BLaER1 treated with 17β-estradiol and CSF1 and Interleukin-3, amounts not matched to agents 10 nM and 100 nM (cell line): Measurements from ENCODE around the gene NCBP2L.
A peak's percentile ranks its signal among the peaks of the same experiment; 100 is the strongest.

Source experiments
- H3K27ac ChIP-seq, 11 experiments: shearing (Covaris generic); formaldehyde crosslinking; 2 replicates each; pipeline ENCODE4 v1.8.1; 2022
- H3K27me3 ChIP-seq, 11 experiments: shearing (Covaris generic); formaldehyde crosslinking; 2 replicates each; pipeline ENCODE4 v1.8.1; 2022
- H3K36me3 ChIP-seq, 11 experiments: shearing (Covaris generic); formaldehyde crosslinking; 2 replicates each; pipeline ENCODE4 v1.8.1; 2022
- H3K4me1 ChIP-seq, 10 experiments: shearing (Covaris generic); formaldehyde crosslinking; 2 replicates each; pipeline ENCODE4 v1.8.1; 2022
- H3K4me2 ChIP-seq, 11 experiments: shearing (Covaris generic); formaldehyde crosslinking; 2 replicates each; pipeline ENCODE4 v1.8.1; 2022
- H3K4me3 ChIP-seq, 10 experiments: shearing (Covaris generic); formaldehyde crosslinking; 2 replicates each; pipeline ENCODE4 v1.8.1; 2022
- H3K9ac ChIP-seq, 11 experiments: shearing (Covaris generic); formaldehyde crosslinking; 2 replicates each; pipeline ENCODE4 v1.8.1; 2022
- H3K9me3 ChIP-seq, 11 experiments: shearing (Covaris generic); formaldehyde crosslinking; replicated peaks in 1 of 11; 2 replicates each; pipeline ENCODE4 v1.8.1; 2022
- H4K20me1 ChIP-seq, 11 experiments: shearing (Covaris generic); formaldehyde crosslinking; 2 replicates each; pipeline ENCODE4 v1.8.1; 2022
- Cebpa-rat ChIP-seq, 11 experiments: shearing (Covaris generic); IDR thresholded peaks; 2 replicates each; pipeline ENCODE4 v1.8.1; 2022

NCBP2L gene

GRCh38 chrX:107763647-107764046 lies 13.9 kb upstream of the NCBP2L start:
- no peak overlapping the region for H3K4me3 ChIP-seq
- H3K4me1 ChIP-seq: peaks cover 7 to 27% (median 16%) of the 10 kb centered on the region in 10 experiments; a peak in 19 of 20 replicates
- no peaks in the 10 kb centered on the region for H3K36me3 ChIP-seq
- H4K20me1 ChIP-seq: peaks cover 0 to 15% (median 0%) of the 10 kb centered on the region in 11 experiments; a peak in 7 of 22 replicates
- no peak overlapping the region for H3K27ac ChIP-seq
- H3K4me2 ChIP-seq: peak overlapping the region in 10 of 11 experiments; percentile 3 to 69 (median 58); a peak in 17 of 22 replicates
- peaks cover 93 to 99% (median 98%) of the 10 kb centered on the region in 11 experiments for H3K27me3 ChIP-seq
- H3K9ac ChIP-seq: no peak overlapping the region
- TF ChIP-seq Cebpa-rat (IDR thresholded peaks at IDR 0.05): no peak
- no peaks in the 10 kb centered on the region for H3K9me3 ChIP-seq

- TF ChIP-seq Cebpa-rat (IDR thresholded peaks at IDR 0.05): no peak
- Histone ChIP-seq H3K9ac (no peak overlapping the region), H3K36me3 (no peaks in the 10 kb centered on the region), H3K27ac (no peak overlapping the region), H3K4me1 (peaks cover 7 to 27% (median 16%) of the 10 kb centered on the region in 10 experiments; a peak in 19 of 20 replicates), H3K4me3 (no peak overlapping the region), H3K9me3 (no peaks in the 10 kb centered on the region), H3K27me3 (peaks cover 93 to 99% (median 98%) of the 10 kb centered on the region in 11 experiments), H3K4me2 (no peak overlapping the region), H4K20me1 (peaks cover 0 to 12% (median 0%) of the 10 kb centered on the region in 11 experiments; a peak in 7 of 22 replicates)
Observed at GRCh38 chrX:107764845-107765608, 12.5 kb upstream of the NCBP2L start.

- TF ChIP-seq Cebpa-rat (IDR thresholded peaks at IDR 0.05): no peak
- Histone ChIP-seq H3K27ac (no peak overlapping the region), H3K4me3 (no peak overlapping the region), H3K9me3 (no peaks in the 10 kb centered on the region), H3K27me3 (peaks cover 93 to 99% (median 98%) of the 10 kb centered on the region in 11 experiments), H3K4me1 (peaks cover 7 to 27% (median 16%) of the 10 kb centered on the region in 10 experiments; a peak in 19 of 20 replicates), H3K4me2 (peak overlapping the region in 3 of 11 experiments; percentile 13 to 30 (median 25); a peak in 4 of 22 replicates), H4K20me1 (peaks cover 0 to 12% (median 0%) of the 10 kb centered on the region in 11 experiments; a peak in 7 of 22 replicates), H3K9ac (no peak overlapping the region), H3K36me3 (no peaks in the 10 kb centered on the region)
Observed at GRCh38 chrX:107766470-107767150, 10.9 kb upstream of the NCBP2L start.

GRCh38 chrX:107768051-107768450 lies 9.5 kb upstream of the NCBP2L start:
- H3K4me2 ChIP-seq: no peak overlapping the region
- no peak for TF ChIP-seq Cebpa-rat (IDR thresholded peaks at IDR 0.05)
- H3K36me3 ChIP-seq: no peaks in the 10 kb centered on the region
- H3K27me3 ChIP-seq: peaks cover 94 to 99% (median 98%) of the 10 kb centered on the region in 11 experiments
- no peak overlapping the region for H3K27ac ChIP-seq
- peaks cover 0 to 12% (median 0%) of the 10 kb centered on the region in 11 experiments; a peak in 7 of 22 replicates for H4K20me1 ChIP-seq
- no peaks in the 10 kb centered on the region for H3K9me3 ChIP-seq
- H3K4me1 ChIP-seq: peaks cover 7 to 18% (median 12%) of the 10 kb centered on the region in 10 experiments; a peak in 19 of 20 replicates
- no peak overlapping the region for H3K9ac ChIP-seq
- H3K4me3 ChIP-seq: no peak overlapping the region

GRCh38 chrX:107769581-107770317 lies 7.8 kb upstream of the NCBP2L start:
- no peak for TF ChIP-seq Cebpa-rat (IDR thresholded peaks at IDR 0.05)
- Histone ChIP-seq H4K20me1 (peaks cover 0 to 13% (median 0%) of the 10 kb centered on the region in 11 experiments; a peak in 9 of 22 replicates), H3K4me1 (peaks cover 0 to 4% (median 0%) of the 10 kb centered on the region in 10 experiments; a peak in 1 of 20 replicates), H3K4me2 (no peak overlapping the region), H3K9me3 (no peaks in the 10 kb centered on the region), H3K36me3 (no peaks in the 10 kb centered on the region), H3K9ac (no peak overlapping the region), H3K4me3 (no peak overlapping the region), H3K27me3 (peaks cover 95 to 99% (median 98%) of the 10 kb centered on the region in 11 experiments), H3K27ac (no peak overlapping the region)

GRCh38 chrX:107773206-107773605 lies 4.3 kb upstream of the NCBP2L start:
- H3K4me2 ChIP-seq: no peak overlapping the region
- peaks cover 0 to 12% (median 0%) of the 10 kb centered on the region in 11 experiments; a peak in 6 of 22 replicates for H4K20me1 ChIP-seq
- peaks cover 90 to 100% (median 98%) of the 10 kb centered on the region in 11 experiments for H3K27me3 ChIP-seq
- TF ChIP-seq Cebpa-rat (IDR thresholded peaks at IDR 0.05): no peak
- H3K4me3 ChIP-seq: no peak overlapping the region
- H3K36me3 ChIP-seq: no peaks in the 10 kb centered on the region
- no peak overlapping the region for H3K27ac ChIP-seq
- H3K9ac ChIP-seq: no peak overlapping the region
- H3K9me3 ChIP-seq: no peaks in the 10 kb centered on the region
- H3K4me1 ChIP-seq: peaks cover 0 to 14% (median 3%) of the 10 kb centered on the region in 10 experiments; a peak in 4 of 20 replicates

- H3K4me3 ChIP-seq: no peak overlapping the region
- peaks cover 0 to 14% (median 3%) of the 10 kb centered on the region in 10 experiments; a peak in 4 of 20 replicates for H3K4me1 ChIP-seq
- no peak for TF ChIP-seq Cebpa-rat (IDR thresholded peaks at IDR 0.05)
- no peak overlapping the region for H3K9ac ChIP-seq
- H3K4me2 ChIP-seq: no peak overlapping the region
- H3K9me3 ChIP-seq: no peaks in the 10 kb centered on the region
- peaks cover 89 to 100% (median 98%) of the 10 kb centered on the region in 11 experiments for H3K27me3 ChIP-seq
- H3K36me3 ChIP-seq: no peaks in the 10 kb centered on the region
- H3K27ac ChIP-seq: no peak overlapping the region
- peaks cover 0 to 11% (median 0%) of the 10 kb centered on the region in 11 experiments; a peak in 7 of 22 replicates for H4K20me1 ChIP-seq
Observed at GRCh38 chrX:107773906-107774435, 3.6 kb upstream of the NCBP2L start.
